HG02571 (cell line): ENCODE results near the gene MN1.
"Not testable (repeated sequence)": the region's sequence is repeated elsewhere in the genome, so short reads cannot be mapped to it uniquely, and the experiment has no call there.

Experiments used
- ATAC-seq: cut with Tn5 transposase; IDR thresholded peaks from one replicate; pipeline ENCODE4 v1.9.1; 2021; ENCODE audit warnings: mild to moderate bottlenecking, moderate library complexity; ENCODE audit not compliant: unreplicated experiment

The MN1 gene

GRCh38 chr22:27745809-27746208, 55.7 kb downstream of the MN1 start:
- ATAC-seq = no peak

GRCh38 chr22:27745154-27745553, 56.4 kb downstream of the MN1 start:
- no peak for ATAC-seq

- ATAC-seq = not testable (repeated sequence)
These were observed 57.5 kb downstream of the MN1 start for GRCh38 chr22:27744078-27744477.

GRCh38 chr22:27740202-27740748, 61.3 kb downstream of the MN1 start:
- no peak for ATAC-seq

- ATAC-seq = no peak
These were observed 64.0 kb downstream of the MN1 start for GRCh38 chr22:27737521-27737920.

GRCh38 chr22:27734066-27734465, 67.5 kb downstream of the MN1 start:
- ATAC-seq = no peak

- no peak for ATAC-seq
These were observed 68.7 kb downstream of the MN1 start for GRCh38 chr22:27732841-27733240.

- no peak for ATAC-seq
These were observed 69.2 kb downstream of the MN1 start for GRCh38 chr22:27732391-27732790.

GRCh38 chr22:27731621-27732020, 69.9 kb downstream of the MN1 start:
- no peak for ATAC-seq

- no peak for ATAC-seq
These were observed 70.7 kb downstream of the MN1 start for GRCh38 chr22:27730641-27731433.

GRCh38 chr22:27729246-27729645, 72.3 kb downstream of the MN1 start:
- ATAC-seq = no peak

- no peak for ATAC-seq
These were observed 73.7 kb downstream of the MN1 start for GRCh38 chr22:27727673-27728451.

GRCh38 chr22:27726686-27727449, 74.7 kb downstream of the MN1 start:
- ATAC-seq = no peak

GRCh38 chr22:27726331-27726685, 75.2 kb downstream of the MN1 start:
- ATAC-seq = no peak

GRCh38 chr22:27725661-27726060, 75.9 kb downstream of the MN1 start:
- no peak for ATAC-seq

- ATAC-seq = no peak
These were observed 76.8 kb downstream of the MN1 start for GRCh38 chr22:27724709-27725108.

- no peak for ATAC-seq
These were observed 77.4 kb downstream of the MN1 start for GRCh38 chr22:27724157-27724556.

GRCh38 chr22:27723708-27724107, 77.8 kb downstream of the MN1 start:
- no peak for ATAC-seq

GRCh38 chr22:27723158-27723557, 78.4 kb downstream of the MN1 start:
- ATAC-seq = no peak

GRCh38 chr22:27720860-27721259, 80.7 kb downstream of the MN1 start:
- no peak for ATAC-seq

- no peak for ATAC-seq
These were observed 81.9 kb downstream of the MN1 start for GRCh38 chr22:27719535-27720227.
